PC-3 (cell line): Measurements from ENCODE around the gene APEX1.

Experiments used
- EZH2 ChIP-seq: fragments of 300-600 bp; sonication (generic); IDR thresholded peaks from one replicate; pipeline ENCODE4 v1.6.1; 2017; ENCODE audit warnings: antibody characterized with exemption, mild to moderate bottlenecking, low read length; ENCODE audit not compliant: unreplicated experiment
- TF ChIP-seq, protein P1 (sequence below): fragments of 300-600 bp; sonication (generic); conservative IDR thresholded peaks from 2 replicates; pipeline ENCODE4 v1.5.1; 2017; ENCODE audit warnings: antibody characterized with exemption, low read depth, mild to moderate bottlenecking, low read length

DNA sequence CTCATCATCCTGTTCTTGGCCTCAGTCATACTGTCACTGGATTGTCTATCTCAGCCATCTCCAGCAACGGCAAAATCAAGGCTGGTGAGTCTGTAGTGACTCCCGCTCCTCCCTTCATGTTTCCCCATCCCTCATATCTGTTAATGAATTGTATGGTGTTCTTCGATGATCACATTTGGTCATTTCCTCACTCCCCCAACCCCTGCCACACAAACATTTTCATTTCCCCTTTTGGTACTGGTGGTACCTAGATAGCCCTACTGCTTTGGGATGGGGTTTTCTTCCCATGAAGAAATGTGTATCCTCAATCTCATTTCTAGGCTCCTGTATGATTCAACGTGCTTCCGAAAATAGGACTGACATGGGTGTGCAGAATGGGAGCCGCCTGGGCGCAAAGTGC, 16.4 kb upstream of the APEX1 start:
- TF ChIP-seq, protein P1, sequence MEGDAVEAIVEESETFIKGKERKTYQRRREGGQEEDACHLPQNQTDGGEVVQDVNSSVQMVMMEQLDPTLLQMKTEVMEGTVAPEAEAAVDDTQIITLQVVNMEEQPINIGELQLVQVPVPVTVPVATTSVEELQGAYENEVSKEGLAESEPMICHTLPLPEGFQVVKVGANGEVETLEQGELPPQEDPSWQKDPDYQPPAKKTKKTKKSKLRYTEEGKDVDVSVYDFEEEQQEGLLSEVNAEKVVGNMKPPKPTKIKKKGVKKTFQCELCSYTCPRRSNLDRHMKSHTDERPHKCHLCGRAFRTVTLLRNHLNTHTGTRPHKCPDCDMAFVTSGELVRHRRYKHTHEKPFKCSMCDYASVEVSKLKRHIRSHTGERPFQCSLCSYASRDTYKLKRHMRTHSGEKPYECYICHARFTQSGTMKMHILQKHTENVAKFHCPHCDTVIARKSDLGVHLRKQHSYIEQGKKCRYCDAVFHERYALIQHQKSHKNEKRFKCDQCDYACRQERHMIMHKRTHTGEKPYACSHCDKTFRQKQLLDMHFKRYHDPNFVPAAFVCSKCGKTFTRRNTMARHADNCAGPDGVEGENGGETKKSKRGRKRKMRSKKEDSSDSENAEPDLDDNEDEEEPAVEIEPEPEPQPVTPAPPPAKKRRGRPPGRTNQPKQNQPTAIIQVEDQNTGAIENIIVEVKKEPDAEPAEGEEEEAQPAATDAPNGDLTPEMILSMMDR, result no peak
- TF ChIP-seq EZH2, result no peak
